ENCODE measurements around the gene UBC. TPM values are rescaled to one million over a fixed set of nuclear protein-coding genes. Genes with fewer than 3 reads are reported as not detected.
A peak's percentile ranks its signal among the peaks of the same experiment; 100 is the strongest.
"Not testable (repeated sequence)": the region's sequence is repeated elsewhere in the genome, so short reads cannot be mapped to it uniquely, and the experiment has no call there.

Gene UBC
- total RNA-seq, 1 experiment from 2014 or later, result 1,051 TPM

- H3K27me3 ChIP-seq (ENCODE audit: control insufficient read depth, insufficient read depth, low read length), result no peaks in the 10 kb centered on the region
- H3K4me3 ChIP-seq (ENCODE audit: insufficient read depth, low read depth, low read length), result no peak overlapping the region
- no peak for DNase-seq
These were observed 10.7 kb upstream of the UBC start for GRCh38 chr12:124925117-124925516.

GRCh38 chr12:124923905-124924734 lies 9.7 kb upstream of the UBC start:
- Histone ChIP-seq H3K4me3 (ENCODE audit: insufficient read depth, low read depth, low read length) (peak overlapping the region; percentile 6; the same call in 1 of the 2 replicates), H3K36me3 (replicated peaks; ENCODE audit: control insufficient read depth, insufficient read depth, low read length) (no peaks in the 10 kb centered on the region), H3K27me3 (ENCODE audit: control insufficient read depth, insufficient read depth, low read length) (no peaks in the 10 kb centered on the region)
- DNase-seq, result peak; percentile 57

More at GRCh38 chr12:124925117-124925516, 10.7 kb upstream of the UBC start:
- H3K36me3 ChIP-seq (replicated peaks; ENCODE audit: control insufficient read depth, insufficient read depth, low read length), result no peaks in the 10 kb centered on the region

- peak; percentile 65 for DNase-seq
- H3K4me3 ChIP-seq (ENCODE audit: insufficient read depth, low read depth, low read length), result peak overlapping the region; percentile 42
- no peaks in the 10 kb centered on the region for H3K36me3 ChIP-seq (replicated peaks; ENCODE audit: control insufficient read depth, insufficient read depth, low read length)
- no peaks in the 10 kb centered on the region for H3K27me3 ChIP-seq (ENCODE audit: control insufficient read depth, insufficient read depth, low read length)
These were observed 7.0 kb upstream of the UBC start for GRCh38 chr12:124921200-124922031.

- Histone ChIP-seq H3K36me3 (replicated peaks; ENCODE audit: control insufficient read depth, insufficient read depth, low read length) (no peaks in the 10 kb centered on the region), H3K27me3 (ENCODE audit: control insufficient read depth, insufficient read depth, low read length) (no peaks in the 10 kb centered on the region), H3K4me3 (ENCODE audit: insufficient read depth, low read depth, low read length) (peak overlapping the region; percentile 42)
- no peak for DNase-seq
These were observed 6.0 kb upstream of the UBC start for GRCh38 chr12:124920353-124920935.

- peak overlapping the region; percentile 34 for H3K4me3 ChIP-seq (ENCODE audit: insufficient read depth, low read depth, low read length)
- DNase-seq, result no peak
These were observed 5.3 kb upstream of the UBC start for GRCh38 chr12:124919521-124920352.

GRCh38 chr12:124918622-124918988 lies 4.2 kb upstream of the UBC start:
- H3K36me3 ChIP-seq (replicated peaks; ENCODE audit: control insufficient read depth, insufficient read depth, low read length); H3K4me3 ChIP-seq (ENCODE audit: insufficient read depth, low read depth, low read length); DNase-seq; H3K27me3 ChIP-seq (ENCODE audit: control insufficient read depth, insufficient read depth, low read length): not testable (repeated sequence)

More at GRCh38 chr12:124919521-124920352, 5.3 kb upstream of the UBC start:
- H3K36me3 ChIP-seq (replicated peaks; ENCODE audit: control insufficient read depth, insufficient read depth, low read length), result no peaks in the 10 kb centered on the region
- H3K27me3 ChIP-seq (ENCODE audit: control insufficient read depth, insufficient read depth, low read length), result no peaks in the 10 kb centered on the region

GRCh38 chr12:124917841-124918621 lies 3.6 kb upstream of the UBC start:
- DNase-seq, result no peak
- Histone ChIP-seq H3K4me3 (ENCODE audit: insufficient read depth, low read depth, low read length) (peak overlapping the region; percentile 29), H3K36me3 (replicated peaks; ENCODE audit: control insufficient read depth, insufficient read depth, low read length) (peaks cover 4% of the 10 kb centered on the region), H3K27me3 (ENCODE audit: control insufficient read depth, insufficient read depth, low read length) (no peaks in the 10 kb centered on the region)

GRCh38 chr12:124917135-124917840 lies 2.8 kb upstream of the UBC start:
- Histone ChIP-seq H3K4me3 (ENCODE audit: insufficient read depth, low read depth, low read length) (peak overlapping the region; percentile 29), H3K36me3 (replicated peaks; ENCODE audit: control insufficient read depth, insufficient read depth, low read length) (peaks cover 8% of the 10 kb centered on the region)
- peak; percentile 88 for DNase-seq

GRCh38 chr12:124916374-124917134 lies 2.1 kb upstream of the UBC start:
- no peak for DNase-seq
- no peak overlapping the region for H3K4me3 ChIP-seq (ENCODE audit: insufficient read depth, low read depth, low read length)

More at GRCh38 chr12:124917135-124917840, 2.8 kb upstream of the UBC start:
- no peaks in the 10 kb centered on the region for H3K27me3 ChIP-seq (ENCODE audit: control insufficient read depth, insufficient read depth, low read length)

GRCh38 chr12:124915239-124916236 lies 1.1 kb upstream of the UBC start:
- Histone ChIP-seq H3K4me3 (ENCODE audit: insufficient read depth, low read depth, low read length) (peak overlapping the region; percentile 96), H3K36me3 (replicated peaks; ENCODE audit: control insufficient read depth, insufficient read depth, low read length) (peaks cover 15% of the 10 kb centered on the region), H3K27me3 (ENCODE audit: control insufficient read depth, insufficient read depth, low read length) (no peaks in the 10 kb centered on the region)
- DNase-seq, result no peak

More at GRCh38 chr12:124916374-124917134, 2.1 kb upstream of the UBC start:
- Histone ChIP-seq H3K27me3 (ENCODE audit: control insufficient read depth, insufficient read depth, low read length) (no peaks in the 10 kb centered on the region), H3K36me3 (replicated peaks; ENCODE audit: control insufficient read depth, insufficient read depth, low read length) (peaks cover 10% of the 10 kb centered on the region)

GRCh38 chr12:124913474-124914391 lies 717 bp downstream of the UBC start:
- H3K27me3 ChIP-seq (ENCODE audit: control insufficient read depth, insufficient read depth, low read length), result no peaks in the 10 kb centered on the region
- H3K36me3 ChIP-seq (replicated peaks; ENCODE audit: control insufficient read depth, insufficient read depth, low read length), result peaks cover 15% of the 10 kb centered on the region
- H3K4me3 ChIP-seq (ENCODE audit: insufficient read depth, low read depth, low read length), result peak overlapping the region; percentile 96
- peak; percentile 71 for DNase-seq
